Suprapubic skin (tissue), 4 donors: ENCODE results near the gene FBXL20. TPM values are rescaled to one million over a fixed set of nuclear protein-coding genes. Genes with fewer than 3 reads are reported as not detected.
A peak's percentile ranks its signal among the peaks of the same experiment; 100 is the strongest.

Source experiments
- DNase-seq, 2 donors: peaks; one replicate each; pipeline ENCODE4 v3.0.0-alpha.2; 2019; ENCODE audit warnings: low spot score in 2 of 2
- H3K27ac ChIP-seq: fragments of 200-600 bp; sonication (generic); one replicate; pipeline ENCODE4 v1.5.1; 2019
- H3K27me3 ChIP-seq: fragments of 200-600 bp; sonication (generic); one replicate; pipeline ENCODE4 v1.5.1; 2019
- H3K36me3 ChIP-seq: fragments of 200-600 bp; sonication (generic); one replicate; pipeline ENCODE4 v1.5.1; 2019
- H3K4me1 ChIP-seq: fragments of 200-600 bp; sonication (generic); one replicate; pipeline ENCODE4 v1.5.1; 2019
- H3K4me3 ChIP-seq: fragments of 200-600 bp; sonication (generic); one replicate; pipeline ENCODE4 v1.5.1; 2019; ENCODE audit warnings: mild to moderate bottlenecking
- H3K9me3 ChIP-seq: fragments of 200-600 bp; sonication (generic); one replicate; pipeline ENCODE4 v1.5.1; 2019
- EP300 ChIP-seq: sonication (generic); formaldehyde crosslinking; IDR thresholded peaks from one replicate; pipeline ENCODE4 v1.6.1; 2017; ENCODE audit warnings: antibody characterized with exemption
- POLR2A ChIP-seq, 2 donors: fragments of 450-650 bp; IDR thresholded peaks; one replicate each; pipeline ENCODE4 v1.6.1; 2017; ENCODE audit warnings: antibody characterized with exemption in 2 of 2, mild to moderate bottlenecking in 2 of 2, moderate library complexity in 2 of 2
- POLR2AphosphoS5 ChIP-seq, 3 donors: sonication (generic); formaldehyde crosslinking; IDR thresholded peaks; one replicate each; pipeline ENCODE4 v1.6.1; 2017; ENCODE audit warnings: antibody characterized with exemption in 3 of 3
- WGBS: methylation state at CpG from one replicate; pipeline ENCODE4 v1.1.5; 2018; 5-methylcytosine and 5-hydroxymethylcytosine counted together
- total RNA-seq, 4 donors: library from RNA; depleted of rRNA; stranded (reverse); fragments of >200 nt; gene quantifications; one replicate each; pipeline ENCODE4 v1.1.0, GENCODE V29; 2016
- TF ChIP-seq, protein P1 (sequence below), 2 donors: fragments of 200-600 bp in 1 of 2; fragments of 450-650 bp in 1 of 2; sonication (generic) in 1 of 2; IDR thresholded peaks; one replicate each; pipeline ENCODE4 v1.5.1; 2016 to 2019; ENCODE audit warnings: antibody characterized with exemption in 2 of 2, mild to moderate bottlenecking in 1 of 2, moderate library complexity in 1 of 2

Gene FBXL20
- total RNA-seq, 4 donors from 2014 or later, result 21.0 to 40.7 (median 26.4) TPM

DNA sequence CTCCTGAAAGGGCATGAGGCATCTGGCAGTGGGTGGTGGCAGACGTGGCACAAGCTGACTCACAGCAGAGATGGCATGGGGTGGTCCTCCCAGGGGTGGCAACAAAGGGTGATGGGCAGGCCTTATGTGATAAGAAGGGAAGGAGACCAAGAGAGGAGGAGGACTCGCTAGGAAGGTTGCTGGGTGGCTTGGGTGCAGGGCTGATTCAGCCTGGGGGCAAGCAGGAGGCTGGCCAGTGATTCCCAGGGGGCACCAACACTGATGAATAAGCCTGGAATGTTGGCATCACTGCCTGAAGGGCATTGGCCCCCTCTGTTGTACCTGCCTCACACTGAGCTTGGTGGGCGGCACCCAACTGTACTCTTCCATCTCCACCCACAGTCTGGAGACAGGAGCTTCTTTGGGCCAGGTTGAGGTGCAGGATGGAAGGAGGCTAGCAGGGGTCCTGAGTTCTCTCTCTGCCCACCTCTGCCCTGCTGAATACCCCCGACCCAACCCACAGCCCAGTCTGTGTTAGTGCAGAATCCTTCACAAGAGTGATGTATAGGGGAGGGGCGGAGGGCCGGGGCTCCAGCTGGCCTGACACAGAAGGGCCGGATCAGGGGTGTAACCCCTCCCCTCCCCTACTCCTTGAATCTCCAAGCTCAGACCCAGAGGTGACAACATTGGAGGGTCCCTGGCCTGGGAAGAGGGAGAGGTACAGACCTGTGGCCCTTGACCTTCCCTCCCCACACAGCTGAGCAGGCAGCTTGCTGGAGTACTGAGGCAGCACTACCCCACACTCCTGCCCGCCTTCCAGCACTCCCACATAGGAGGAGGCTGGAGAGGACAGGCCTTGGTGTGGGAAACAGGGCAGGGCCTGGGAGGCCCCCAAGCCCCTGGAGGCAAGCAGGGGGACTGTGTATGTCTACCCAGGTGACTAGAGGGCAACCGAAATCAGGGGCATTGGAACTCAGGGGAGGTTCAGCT lies 178.3 kb downstream of the FBXL20 start:
- H3K27me3 ChIP-seq, result peaks cover 24% of the 10 kb centered on the region
- H3K4me1 ChIP-seq, result peaks cover 37% of the 10 kb centered on the region
- WGBS, result 74% methylated on average over 7 of the region's 9 CpGs
- TF ChIP-seq EP300 (no peak), POLR2A (IDR thresholded peaks at IDR 0.05) (no peak), POLR2AphosphoS5 (IDR thresholded peaks at IDR 0.05) (no peak)
- TF ChIP-seq, protein P1, sequence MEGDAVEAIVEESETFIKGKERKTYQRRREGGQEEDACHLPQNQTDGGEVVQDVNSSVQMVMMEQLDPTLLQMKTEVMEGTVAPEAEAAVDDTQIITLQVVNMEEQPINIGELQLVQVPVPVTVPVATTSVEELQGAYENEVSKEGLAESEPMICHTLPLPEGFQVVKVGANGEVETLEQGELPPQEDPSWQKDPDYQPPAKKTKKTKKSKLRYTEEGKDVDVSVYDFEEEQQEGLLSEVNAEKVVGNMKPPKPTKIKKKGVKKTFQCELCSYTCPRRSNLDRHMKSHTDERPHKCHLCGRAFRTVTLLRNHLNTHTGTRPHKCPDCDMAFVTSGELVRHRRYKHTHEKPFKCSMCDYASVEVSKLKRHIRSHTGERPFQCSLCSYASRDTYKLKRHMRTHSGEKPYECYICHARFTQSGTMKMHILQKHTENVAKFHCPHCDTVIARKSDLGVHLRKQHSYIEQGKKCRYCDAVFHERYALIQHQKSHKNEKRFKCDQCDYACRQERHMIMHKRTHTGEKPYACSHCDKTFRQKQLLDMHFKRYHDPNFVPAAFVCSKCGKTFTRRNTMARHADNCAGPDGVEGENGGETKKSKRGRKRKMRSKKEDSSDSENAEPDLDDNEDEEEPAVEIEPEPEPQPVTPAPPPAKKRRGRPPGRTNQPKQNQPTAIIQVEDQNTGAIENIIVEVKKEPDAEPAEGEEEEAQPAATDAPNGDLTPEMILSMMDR (IDR thresholded peaks at IDR 0.05), result no peak
- no peaks in the 10 kb centered on the region for H3K36me3 ChIP-seq
- DNase-seq, result no peak
- peak overlapping the region; percentile 53 for H3K4me3 ChIP-seq
- H3K9me3 ChIP-seq, result no peaks in the 10 kb centered on the region
- H3K27ac ChIP-seq, result peak overlapping the region; percentile 24

DNA sequence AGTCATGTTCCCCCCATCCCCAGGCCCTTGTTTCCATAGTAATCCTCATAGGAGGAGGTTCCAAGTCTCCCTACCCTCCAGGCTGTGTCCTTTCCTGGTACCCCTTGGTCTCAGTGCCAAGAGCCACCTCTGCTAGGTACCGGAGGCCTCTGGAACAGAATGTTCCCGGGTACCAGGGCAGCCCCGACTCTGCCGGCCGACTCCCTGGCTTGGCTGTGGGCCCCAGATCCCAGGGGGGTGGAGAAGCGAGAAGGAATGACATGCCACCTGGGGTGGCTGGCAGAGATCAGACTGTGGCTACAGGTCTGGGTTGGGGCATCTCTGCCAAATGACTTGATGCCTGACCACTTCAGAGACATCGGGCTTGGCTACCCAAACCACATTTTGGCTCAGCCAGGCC lies 179.3 kb downstream of the FBXL20 start:
- H3K4me1 ChIP-seq, result peaks cover 41% of the 10 kb centered on the region
- DNase-seq, result no peak
- H3K4me3 ChIP-seq, result no peak overlapping the region
- H3K27me3 ChIP-seq, result peaks cover 30% of the 10 kb centered on the region
- no peaks in the 10 kb centered on the region for H3K36me3 ChIP-seq
- WGBS, result 63% methylated on average over 7 of the region's 7 CpGs
- TF ChIP-seq EP300 (no peak), POLR2AphosphoS5 (IDR thresholded peaks at IDR 0.05) (no peak), POLR2A (IDR thresholded peaks at IDR 0.05) (no peak)
- TF ChIP-seq, protein P1 (IDR thresholded peaks at IDR 0.05), result no peak
- no peaks in the 10 kb centered on the region for H3K9me3 ChIP-seq
- H3K27ac ChIP-seq, result no peak overlapping the region

DNA sequence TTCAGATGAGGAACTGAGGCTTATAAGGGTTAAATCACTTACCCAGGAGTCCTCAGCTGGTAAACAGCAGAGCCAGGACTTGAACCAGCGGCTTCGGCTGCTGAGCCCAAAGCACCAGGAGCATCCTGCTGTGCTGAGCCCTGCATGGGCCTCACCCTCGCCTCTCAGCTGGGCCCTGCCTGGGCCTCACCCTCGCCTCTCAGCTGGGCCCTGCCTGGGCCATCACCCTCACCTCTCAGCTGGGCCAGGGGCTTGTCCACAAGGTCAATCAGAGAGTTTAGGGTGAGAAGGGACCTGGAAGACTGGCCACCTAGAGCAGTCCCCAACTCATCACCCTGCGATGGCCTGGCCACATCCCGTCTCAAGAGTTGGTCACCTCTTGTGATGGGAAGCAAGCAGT lies 179.9 kb downstream of the FBXL20 start:
- TF ChIP-seq EP300, result no peak
- TF ChIP-seq POLR2A (IDR thresholded peaks at IDR 0.05), result no peak
- no peak for TF ChIP-seq POLR2AphosphoS5 (IDR thresholded peaks at IDR 0.05)
- TF ChIP-seq, protein P1 (IDR thresholded peaks at IDR 0.05), result no peak
- Histone ChIP-seq H3K36me3 (no peaks in the 10 kb centered on the region), H3K4me3 (no peak overlapping the region), H3K9me3 (no peaks in the 10 kb centered on the region), H3K27ac (no peak overlapping the region), H3K4me1 (peaks cover 41% of the 10 kb centered on the region), H3K27me3 (peaks cover 29% of the 10 kb centered on the region)
- WGBS, result 92% methylated on average over 5 of the region's 6 CpGs
- no peak for DNase-seq

DNA sequence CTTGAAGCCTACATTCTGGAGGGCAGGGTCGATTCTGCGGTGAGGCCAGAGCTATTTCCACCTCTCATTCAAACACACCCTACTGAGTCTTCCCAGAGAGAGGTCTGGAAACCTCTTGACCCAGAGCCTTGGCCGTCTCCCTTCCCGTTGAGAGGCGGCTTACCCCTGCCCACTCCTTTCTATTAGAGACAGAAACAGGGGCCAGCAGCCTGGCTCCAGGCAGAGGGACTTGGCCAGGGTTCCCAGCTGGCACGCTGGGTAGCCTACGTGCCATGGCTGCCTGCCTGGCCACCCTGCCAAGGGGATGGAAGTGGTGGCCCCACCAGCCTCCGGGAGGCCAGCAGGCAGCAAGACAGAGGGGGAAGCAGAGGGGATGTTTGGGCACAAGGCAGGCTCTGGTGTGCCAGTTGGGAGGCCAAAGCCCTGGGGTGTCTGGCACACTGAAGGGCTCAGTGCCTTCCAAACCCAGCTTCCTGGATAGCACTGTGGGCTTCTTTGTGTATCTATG lies 181.7 kb downstream of the FBXL20 start:
- Histone ChIP-seq H3K4me1 (peaks cover 23% of the 10 kb centered on the region), H3K4me3 (no peak overlapping the region), H3K27me3 (peaks cover 11% of the 10 kb centered on the region), H3K9me3 (no peaks in the 10 kb centered on the region), H3K36me3 (no peaks in the 10 kb centered on the region), H3K27ac (no peak overlapping the region)
- TF ChIP-seq POLR2AphosphoS5 (IDR thresholded peaks at IDR 0.05) (no peak), EP300 (no peak), POLR2A (IDR thresholded peaks at IDR 0.05) (no peak)
- TF ChIP-seq, protein P1 (IDR thresholded peaks at IDR 0.05), result no peak
- 22% methylated on average over 8 of the region's 8 CpGs for WGBS
- no peak for DNase-seq

DNA sequence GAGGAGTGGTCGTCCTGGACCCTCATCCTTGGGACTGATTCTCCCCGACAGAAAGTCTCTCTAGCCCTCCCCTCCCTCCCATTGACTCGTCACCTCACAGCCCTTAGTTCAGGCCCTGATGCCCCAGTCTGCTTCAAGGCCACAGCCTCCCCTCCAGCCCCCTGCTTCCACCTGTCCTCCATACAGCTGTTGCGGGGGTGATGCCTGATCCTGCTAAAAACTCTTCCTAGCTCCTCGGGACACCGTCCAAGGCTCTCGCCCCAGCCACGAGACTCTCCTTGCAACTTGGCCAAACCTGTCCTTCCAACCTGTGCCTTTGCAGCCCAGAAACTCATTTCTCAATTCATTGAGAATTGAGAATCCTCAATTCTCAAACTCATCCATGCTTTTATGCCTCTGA lies 182.5 kb downstream of the FBXL20 start:
- Histone ChIP-seq H3K27ac (no peak overlapping the region), H3K27me3 (peaks cover 6% of the 10 kb centered on the region), H3K9me3 (no peaks in the 10 kb centered on the region), H3K36me3 (no peaks in the 10 kb centered on the region), H3K4me3 (no peak overlapping the region), H3K4me1 (peaks cover 15% of the 10 kb centered on the region)
- DNase-seq, result no peak
- 65% methylated on average over 8 of the region's 8 CpGs for WGBS
- no peak for TF ChIP-seq POLR2A (IDR thresholded peaks at IDR 0.05)
- TF ChIP-seq EP300, result no peak
- TF ChIP-seq POLR2AphosphoS5 (IDR thresholded peaks at IDR 0.05), result no peak
- TF ChIP-seq, protein P1 (IDR thresholded peaks at IDR 0.05), result no peak
